ENCODE measurements around the gene MYCBP2.
"Not testable (repeated sequence)": the region's sequence is repeated elsewhere in the genome, so short reads cannot be mapped to it uniquely, and the experiment has no call there.

Gene MYCBP2

DNA sequence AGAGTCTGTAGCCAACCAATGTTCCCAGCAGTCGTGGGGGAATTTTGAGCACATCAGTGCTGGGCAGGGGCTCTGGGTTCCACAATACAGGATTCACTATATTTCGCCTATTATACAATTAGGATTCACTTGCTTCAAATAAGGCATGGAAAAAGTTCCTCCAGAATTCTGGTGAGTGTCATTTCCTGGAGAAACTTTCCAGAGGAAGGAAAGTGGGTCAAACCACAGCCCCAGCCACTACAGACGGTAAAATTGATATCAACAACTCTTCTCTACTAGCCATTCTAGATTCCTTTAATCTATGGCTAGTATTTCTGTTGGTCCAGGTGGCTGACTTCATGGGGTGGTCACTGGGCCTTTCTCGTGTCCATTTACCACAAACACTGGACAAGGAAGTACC is 10.5 kb downstream of the MYCBP2 start:
- H3K27ac ChIP-seq (ENCODE audit: low read depth, low read length) = no peak overlapping the region
- H3K9ac ChIP-seq (ENCODE audit: low read length) = no peak overlapping the region
- H3K36me3 ChIP-seq (ENCODE audit: control insufficient read depth, insufficient read depth, low read length) = no peaks in the 10 kb centered on the region
- H3K4me3 ChIP-seq (ENCODE audit: low read depth, low read length) = no peak overlapping the region
- H3K27me3 ChIP-seq (ENCODE audit: control insufficient read depth, insufficient read depth, low read length) = no peaks in the 10 kb centered on the region
- H3K4me1 ChIP-seq (ENCODE audit: control insufficient read depth, insufficient read depth, low read length) = peaks cover 14% of the 10 kb centered on the region; the same call in 1 of the 2 replicates
- H3K9me3 ChIP-seq (ENCODE audit: control insufficient read depth, insufficient read depth, low read depth, low read length) = no peaks in the 10 kb centered on the region

DNA sequence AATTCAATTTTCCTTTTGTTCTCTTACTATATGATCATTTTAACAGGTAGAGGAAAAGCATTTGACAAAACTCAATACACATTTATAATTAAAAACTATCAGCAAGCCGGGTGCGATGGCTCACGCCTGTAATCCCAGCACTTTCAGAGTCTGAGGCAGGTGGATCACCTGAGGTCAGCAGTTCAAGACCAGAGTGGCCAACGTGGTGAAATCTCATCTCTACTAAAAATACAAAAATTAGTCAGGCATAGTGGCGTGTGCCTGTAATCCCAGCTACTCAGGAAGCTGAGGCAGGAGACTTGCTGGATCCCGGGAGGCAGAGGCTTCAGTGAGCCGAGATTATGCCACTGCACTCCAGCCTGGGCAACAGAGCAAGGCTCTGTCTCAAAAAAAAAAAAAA is 11.4 kb downstream of the MYCBP2 start:
- not testable (repeated sequence) for H3K4me3 ChIP-seq (ENCODE audit: low read depth, low read length); H3K27ac ChIP-seq (ENCODE audit: low read depth, low read length); H3K9ac ChIP-seq (ENCODE audit: low read length); H3K9me3 ChIP-seq (ENCODE audit: control insufficient read depth, insufficient read depth, low read depth, low read length); H3K27me3 ChIP-seq (ENCODE audit: control insufficient read depth, insufficient read depth, low read length); H3K36me3 ChIP-seq (ENCODE audit: control insufficient read depth, insufficient read depth, low read length)
- peaks cover 23% of the 10 kb centered on the region for H3K4me1 ChIP-seq (ENCODE audit: control insufficient read depth, insufficient read depth, low read length)

GRCh38 chr13:77313923-77314322 is 13.0 kb downstream of the MYCBP2 start:
- Histone ChIP-seq H3K27me3 (ENCODE audit: control insufficient read depth, insufficient read depth, low read length) (no peaks in the 10 kb centered on the region), H3K36me3 (ENCODE audit: control insufficient read depth, insufficient read depth, low read length) (no peaks in the 10 kb centered on the region), H3K4me3 (ENCODE audit: low read depth, low read length) (no peak overlapping the region), H3K4me1 (ENCODE audit: control insufficient read depth, insufficient read depth, low read length) (peaks cover 28% of the 10 kb centered on the region), H3K9ac (ENCODE audit: low read length) (no peak overlapping the region), H3K9me3 (ENCODE audit: control insufficient read depth, insufficient read depth, low read depth, low read length) (no peaks in the 10 kb centered on the region), H3K27ac (ENCODE audit: low read depth, low read length) (no peak overlapping the region)

GRCh38 chr13:77312311-77312710 is 14.6 kb downstream of the MYCBP2 start:
- H3K9ac ChIP-seq (ENCODE audit: low read length) = no peak overlapping the region
- H3K27ac ChIP-seq (ENCODE audit: low read depth, low read length) = peak overlapping the region; percentile 71; the same call in 1 of the 2 replicates
- H3K4me3 ChIP-seq (ENCODE audit: low read depth, low read length) = peak overlapping the region; percentile 32
- no peaks in the 10 kb centered on the region for H3K27me3 ChIP-seq (ENCODE audit: control insufficient read depth, insufficient read depth, low read length)
- peaks cover 28% of the 10 kb centered on the region for H3K4me1 ChIP-seq (ENCODE audit: control insufficient read depth, insufficient read depth, low read length)
- no peaks in the 10 kb centered on the region for H3K36me3 ChIP-seq (ENCODE audit: control insufficient read depth, insufficient read depth, low read length)
- H3K9me3 ChIP-seq (ENCODE audit: control insufficient read depth, insufficient read depth, low read depth, low read length) = no peaks in the 10 kb centered on the region

GRCh38 chr13:77310579-77311279 is 16.2 kb downstream of the MYCBP2 start:
- Histone ChIP-seq H3K36me3 (ENCODE audit: control insufficient read depth, insufficient read depth, low read length) (no peaks in the 10 kb centered on the region), H3K9me3 (ENCODE audit: control insufficient read depth, insufficient read depth, low read depth, low read length) (no peaks in the 10 kb centered on the region), H3K4me1 (ENCODE audit: control insufficient read depth, insufficient read depth, low read length) (peaks cover 34% of the 10 kb centered on the region), H3K27ac (ENCODE audit: low read depth, low read length) (peak overlapping the region; percentile 70; the same call in 1 of the 2 replicates), H3K27me3 (ENCODE audit: control insufficient read depth, insufficient read depth, low read length) (no peaks in the 10 kb centered on the region), H3K4me3 (ENCODE audit: low read depth, low read length) (no peak overlapping the region), H3K9ac (ENCODE audit: low read length) (no peak overlapping the region)

GRCh38 chr13:77310161-77310560 is 16.7 kb downstream of the MYCBP2 start:
- H3K9me3 ChIP-seq (ENCODE audit: control insufficient read depth, insufficient read depth, low read depth, low read length) = no peaks in the 10 kb centered on the region
- peaks cover 34% of the 10 kb centered on the region for H3K4me1 ChIP-seq (ENCODE audit: control insufficient read depth, insufficient read depth, low read length)
- no peak overlapping the region for H3K9ac ChIP-seq (ENCODE audit: low read length)
- H3K36me3 ChIP-seq (ENCODE audit: control insufficient read depth, insufficient read depth, low read length) = no peaks in the 10 kb centered on the region
- H3K27me3 ChIP-seq (ENCODE audit: control insufficient read depth, insufficient read depth, low read length) = no peaks in the 10 kb centered on the region
- H3K4me3 ChIP-seq (ENCODE audit: low read depth, low read length) = no peak overlapping the region
- H3K27ac ChIP-seq (ENCODE audit: low read depth, low read length) = no peak overlapping the region

DNA sequence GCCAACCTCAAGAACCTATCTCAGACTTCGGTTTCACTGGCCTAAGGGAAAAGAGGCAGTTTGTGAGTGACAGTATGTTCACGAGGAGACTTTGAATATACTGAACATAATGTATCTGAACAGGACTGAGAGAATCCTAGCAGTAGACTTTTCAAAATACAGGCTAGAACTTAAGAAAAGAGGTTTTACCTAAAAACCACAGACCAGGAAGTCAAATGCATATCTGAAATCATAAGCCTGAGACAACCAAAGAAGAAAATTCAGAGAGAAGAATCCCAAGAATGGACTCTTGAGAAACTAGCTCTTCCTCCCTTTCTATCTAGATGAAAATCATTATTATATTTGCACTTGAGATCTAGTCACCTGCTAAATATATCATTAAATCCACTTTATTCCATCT is 17.6 kb downstream of the MYCBP2 start:
- no peaks in the 10 kb centered on the region for H3K36me3 ChIP-seq (ENCODE audit: control insufficient read depth, insufficient read depth, low read length)
- peaks cover 34% of the 10 kb centered on the region for H3K4me1 ChIP-seq (ENCODE audit: control insufficient read depth, insufficient read depth, low read length)
- no peak overlapping the region for H3K27ac ChIP-seq (ENCODE audit: low read depth, low read length)
- H3K9ac ChIP-seq (ENCODE audit: low read length) = no peak overlapping the region
- H3K9me3 ChIP-seq (ENCODE audit: control insufficient read depth, insufficient read depth, low read depth, low read length) = no peaks in the 10 kb centered on the region; the same call in 1 of the 2 replicates
- no peaks in the 10 kb centered on the region for H3K27me3 ChIP-seq (ENCODE audit: control insufficient read depth, insufficient read depth, low read length)
- no peak overlapping the region for H3K4me3 ChIP-seq (ENCODE audit: low read depth, low read length)

GRCh38 chr13:77306458-77306857 is 20.4 kb downstream of the MYCBP2 start:
- H3K4me3 ChIP-seq (ENCODE audit: low read depth, low read length) = no peak overlapping the region
- no peaks in the 10 kb centered on the region for H3K27me3 ChIP-seq (ENCODE audit: control insufficient read depth, insufficient read depth, low read length)
- H3K4me1 ChIP-seq (ENCODE audit: control insufficient read depth, insufficient read depth, low read length) = peaks cover 21% of the 10 kb centered on the region
- H3K9me3 ChIP-seq (ENCODE audit: control insufficient read depth, insufficient read depth, low read depth, low read length) = no peaks in the 10 kb centered on the region; the same call in 1 of the 2 replicates
- no peaks in the 10 kb centered on the region for H3K36me3 ChIP-seq (ENCODE audit: control insufficient read depth, insufficient read depth, low read length)
- H3K9ac ChIP-seq (ENCODE audit: low read length) = no peak overlapping the region
- no peak overlapping the region for H3K27ac ChIP-seq (ENCODE audit: low read depth, low read length)

DNA sequence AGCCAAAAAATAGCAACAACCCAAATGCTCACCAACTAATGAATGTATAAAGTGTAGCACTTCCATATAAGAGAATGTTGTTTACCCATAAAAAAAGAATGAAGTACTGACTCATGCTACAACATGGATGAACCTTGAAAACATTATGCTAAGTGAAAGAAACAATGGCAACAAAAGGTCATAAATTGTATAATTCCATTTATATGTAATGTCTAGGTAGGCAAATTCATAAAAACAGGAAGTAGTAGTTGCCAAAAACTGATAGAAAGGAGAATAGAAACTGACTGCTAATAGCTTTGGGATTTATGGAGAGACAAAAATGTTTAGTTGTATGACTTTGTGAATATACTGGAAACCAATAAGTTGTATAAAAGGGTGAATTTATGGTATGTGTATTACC is 21.6 kb downstream of the MYCBP2 start:
- Histone ChIP-seq H3K4me1 (ENCODE audit: control insufficient read depth, insufficient read depth, low read length) (peaks cover 12% of the 10 kb centered on the region), H3K4me3 (ENCODE audit: low read depth, low read length) (no peak overlapping the region), H3K27ac (ENCODE audit: low read depth, low read length) (no peak overlapping the region), H3K27me3 (ENCODE audit: control insufficient read depth, insufficient read depth, low read length) (no peaks in the 10 kb centered on the region), H3K9me3 (ENCODE audit: control insufficient read depth, insufficient read depth, low read depth, low read length) (no peaks in the 10 kb centered on the region; the same call in 1 of the 2 replicates), H3K9ac (ENCODE audit: low read length) (no peak overlapping the region), H3K36me3 (ENCODE audit: control insufficient read depth, insufficient read depth, low read length) (no peaks in the 10 kb centered on the region)

DNA sequence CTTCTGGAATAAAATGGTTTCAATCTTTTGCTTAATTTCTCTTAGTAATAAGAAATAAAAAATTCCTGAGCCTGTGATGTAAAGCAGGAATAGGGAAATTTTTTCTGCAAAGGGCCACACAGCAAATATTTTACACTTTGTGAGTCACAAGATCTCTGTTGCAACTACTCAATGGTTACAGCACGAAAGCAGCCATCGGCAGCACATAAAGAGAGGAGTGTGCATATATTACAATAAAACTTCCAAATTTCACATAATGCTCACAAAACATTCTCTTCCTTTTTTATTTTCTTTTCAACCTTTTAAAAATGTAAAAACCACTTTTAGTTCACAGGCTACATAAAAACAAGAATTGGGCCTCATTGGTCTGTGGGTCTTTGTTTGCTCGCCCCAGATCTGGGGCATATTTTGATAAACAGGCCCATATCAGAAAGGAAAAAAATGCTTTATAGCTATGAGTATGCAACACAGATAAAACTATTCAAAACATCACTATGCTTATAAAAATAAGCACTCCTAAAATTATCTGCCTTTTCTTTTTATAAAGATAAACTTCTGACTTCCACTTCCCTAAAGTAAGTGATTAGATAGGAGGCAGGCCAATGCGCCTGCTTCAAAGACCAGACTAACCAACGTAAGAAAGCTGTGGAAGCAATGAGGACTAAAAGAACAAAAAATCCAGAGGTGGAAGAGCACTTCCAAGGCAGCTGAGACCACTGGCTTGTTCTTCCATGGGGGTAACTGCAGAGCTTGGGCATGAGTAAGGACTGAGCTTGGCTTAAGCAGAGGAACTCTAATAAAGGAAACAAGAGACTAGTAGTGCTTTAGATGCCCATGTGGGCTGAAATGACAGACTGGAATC is 26.5 kb downstream of the MYCBP2 start:
- Histone ChIP-seq H3K9me3 (ENCODE audit: control insufficient read depth, insufficient read depth, low read depth, low read length) (no peaks in the 10 kb centered on the region; the same call in 1 of the 2 replicates), H3K4me3 (ENCODE audit: low read depth, low read length) (no peak overlapping the region), H3K27me3 (ENCODE audit: control insufficient read depth, insufficient read depth, low read length) (no peaks in the 10 kb centered on the region), H3K27ac (ENCODE audit: low read depth, low read length) (no peak overlapping the region), H3K4me1 (ENCODE audit: control insufficient read depth, insufficient read depth, low read length) (peaks cover 7% of the 10 kb centered on the region), H3K36me3 (ENCODE audit: control insufficient read depth, insufficient read depth, low read length) (no peaks in the 10 kb centered on the region), H3K9ac (ENCODE audit: low read length) (no peak overlapping the region)

DNA sequence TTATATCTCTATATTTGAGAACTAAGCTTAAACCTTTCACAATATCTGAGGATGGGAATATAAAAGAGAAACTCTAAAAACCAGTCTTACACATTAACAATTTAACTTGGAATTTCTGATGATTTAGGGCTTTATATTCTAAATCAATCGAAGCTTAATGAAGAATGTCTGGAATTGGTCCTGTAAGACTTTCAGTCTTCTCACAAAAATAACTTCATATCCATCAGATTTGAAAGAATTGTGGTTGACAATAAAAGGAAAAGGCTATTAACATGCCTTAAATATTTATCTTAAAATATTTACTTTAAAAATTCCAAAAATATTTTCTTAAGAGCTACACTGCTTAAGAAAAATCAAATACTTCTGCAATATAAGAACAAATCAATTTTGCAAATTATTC is 27.3 kb downstream of the MYCBP2 start:
- H3K4me1 ChIP-seq (ENCODE audit: control insufficient read depth, insufficient read depth, low read length) = peaks cover 7% of the 10 kb centered on the region
- H3K4me3 ChIP-seq (ENCODE audit: low read depth, low read length) = no peak overlapping the region
- H3K27ac ChIP-seq (ENCODE audit: low read depth, low read length) = no peak overlapping the region
- no peaks in the 10 kb centered on the region for H3K27me3 ChIP-seq (ENCODE audit: control insufficient read depth, insufficient read depth, low read length)
- no peaks in the 10 kb centered on the region for H3K36me3 ChIP-seq (ENCODE audit: control insufficient read depth, insufficient read depth, low read length)
- H3K9me3 ChIP-seq (ENCODE audit: control insufficient read depth, insufficient read depth, low read depth, low read length) = no peaks in the 10 kb centered on the region; the same call in 1 of the 2 replicates
- H3K9ac ChIP-seq (ENCODE audit: low read length) = no peak overlapping the region

All from HUES6 (cell line).